Thyroid gland (tissue), 4 donors: ENCODE data around the gene MAFG.

Experiments used
- POLR2A ChIP-seq, 2 donors: fragments of 450-650 bp; IDR thresholded peaks; one replicate each; pipeline ENCODE4 v1.6.1; 2017; ENCODE audit warnings: antibody characterized with exemption in 2 of 2, mild to moderate bottlenecking in 2 of 2, moderate library complexity in 1 of 2
- TF ChIP-seq, protein P1 (sequence below), 6 experiments: fragments of 200-600 bp in 3 of 6; fragments of 450-650 bp in 3 of 6; sonication (generic) in 3 of 6; IDR thresholded peaks; one replicate each; pipeline ENCODE4 v1.5.1; 2016 to 2019; ENCODE audit warnings: antibody characterized with exemption in 6 of 6, mild to moderate bottlenecking in 2 of 6, inconsistent platforms in 1 of 6, moderate library complexity in 1 of 6

DNA sequence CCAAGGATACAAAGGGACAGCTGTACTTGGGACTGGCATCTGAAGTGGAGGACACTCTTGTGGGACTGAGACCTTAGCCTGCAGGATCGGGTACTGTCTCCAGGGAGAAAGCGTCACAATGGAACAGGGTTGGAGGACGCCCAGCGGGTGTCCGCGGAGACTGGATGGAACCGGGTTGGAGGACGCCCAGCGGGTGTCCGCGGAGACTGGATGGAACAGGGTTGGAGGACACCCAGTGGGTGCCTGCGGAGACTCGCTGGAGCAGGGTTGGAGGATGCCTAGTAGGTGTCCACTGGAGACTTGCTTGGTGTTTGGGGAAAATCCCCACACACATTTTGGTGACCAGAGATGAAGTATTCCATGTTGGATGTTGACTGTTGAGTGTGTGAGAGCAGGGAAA, 19.7 kb upstream of the MAFG start, which contains the start of gene MYADML2:
- TF ChIP-seq, protein P1, sequence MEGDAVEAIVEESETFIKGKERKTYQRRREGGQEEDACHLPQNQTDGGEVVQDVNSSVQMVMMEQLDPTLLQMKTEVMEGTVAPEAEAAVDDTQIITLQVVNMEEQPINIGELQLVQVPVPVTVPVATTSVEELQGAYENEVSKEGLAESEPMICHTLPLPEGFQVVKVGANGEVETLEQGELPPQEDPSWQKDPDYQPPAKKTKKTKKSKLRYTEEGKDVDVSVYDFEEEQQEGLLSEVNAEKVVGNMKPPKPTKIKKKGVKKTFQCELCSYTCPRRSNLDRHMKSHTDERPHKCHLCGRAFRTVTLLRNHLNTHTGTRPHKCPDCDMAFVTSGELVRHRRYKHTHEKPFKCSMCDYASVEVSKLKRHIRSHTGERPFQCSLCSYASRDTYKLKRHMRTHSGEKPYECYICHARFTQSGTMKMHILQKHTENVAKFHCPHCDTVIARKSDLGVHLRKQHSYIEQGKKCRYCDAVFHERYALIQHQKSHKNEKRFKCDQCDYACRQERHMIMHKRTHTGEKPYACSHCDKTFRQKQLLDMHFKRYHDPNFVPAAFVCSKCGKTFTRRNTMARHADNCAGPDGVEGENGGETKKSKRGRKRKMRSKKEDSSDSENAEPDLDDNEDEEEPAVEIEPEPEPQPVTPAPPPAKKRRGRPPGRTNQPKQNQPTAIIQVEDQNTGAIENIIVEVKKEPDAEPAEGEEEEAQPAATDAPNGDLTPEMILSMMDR (IDR thresholded peaks at IDR 0.05): no peak
- no peak for TF ChIP-seq POLR2A (IDR thresholded peaks at IDR 0.05)
